GM18909 (cell line): ENCODE results near the gene RERE.
A peak's percentile ranks its signal among the peaks of the same experiment; 100 is the strongest.
"Not testable (repeated sequence)": the region's sequence is repeated elsewhere in the genome, so short reads cannot be mapped to it uniquely, and the experiment has no call there.

Experiments used
- ATAC-seq: cut with Tn5 transposase; IDR thresholded peaks from one replicate; pipeline ENCODE4 v1.9.1; 2021; ENCODE audit warnings: mild to moderate bottlenecking; ENCODE audit not compliant: unreplicated experiment, poor library complexity

Gene RERE

DNA sequence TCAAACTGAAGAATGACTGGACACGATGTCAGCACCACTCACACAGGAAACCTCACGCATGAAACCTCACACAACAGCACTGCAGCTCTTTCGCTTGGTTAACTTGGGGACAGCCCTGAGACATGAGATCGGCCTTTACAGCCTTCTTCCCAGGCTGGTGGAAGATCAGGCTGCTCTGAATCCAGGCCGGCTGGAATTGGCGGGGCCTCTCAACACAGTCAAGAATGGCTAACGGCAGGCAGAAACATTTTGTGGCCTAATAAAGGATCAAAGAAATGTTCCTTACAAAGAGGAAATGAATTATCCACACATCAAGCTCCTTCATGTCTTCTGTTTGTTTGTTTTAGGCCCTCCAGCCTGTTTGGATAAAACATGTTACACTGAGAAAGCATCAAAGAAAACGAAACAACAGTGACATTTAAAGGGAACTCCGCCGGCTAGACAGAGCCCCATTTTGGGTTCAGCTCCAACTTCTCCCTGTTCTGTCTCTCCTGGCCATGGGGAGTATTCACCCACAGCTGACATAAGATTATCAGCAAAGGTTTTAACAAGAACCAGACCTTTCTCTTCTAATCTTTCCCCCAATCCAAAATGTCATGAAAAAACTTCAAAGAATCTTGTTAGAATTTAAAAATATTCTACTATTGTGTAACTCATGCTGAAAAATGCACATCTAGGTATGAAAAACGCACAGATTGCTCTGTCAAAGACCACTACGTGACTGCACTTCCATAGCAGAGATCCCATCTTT, 368.4 kb downstream of the RERE start:
- ATAC-seq: no peak

DNA sequence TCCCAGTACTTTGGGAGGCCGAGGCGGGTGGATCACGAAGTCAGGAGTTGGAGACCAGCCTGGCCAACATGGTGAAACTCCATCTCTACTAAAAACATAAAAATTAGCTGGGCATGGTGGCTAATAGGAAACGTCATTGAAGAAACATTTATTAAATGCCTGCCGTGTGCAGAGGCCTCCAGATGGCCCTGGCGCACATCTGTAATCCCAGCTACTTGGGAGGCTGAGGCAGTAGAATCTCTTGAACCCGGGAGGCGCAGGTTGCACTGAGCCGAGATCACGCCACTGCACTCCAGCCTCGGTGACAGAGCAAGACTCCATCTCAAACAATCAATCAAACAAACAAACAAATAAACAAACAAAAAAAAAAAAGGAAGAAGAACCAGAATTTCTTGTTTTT, 368.9 kb downstream of the RERE start:
- not testable (repeated sequence) for ATAC-seq

GRCh38 chr1:8447616-8448150, 369.8 kb downstream of the RERE start:
- ATAC-seq: no peak

DNA sequence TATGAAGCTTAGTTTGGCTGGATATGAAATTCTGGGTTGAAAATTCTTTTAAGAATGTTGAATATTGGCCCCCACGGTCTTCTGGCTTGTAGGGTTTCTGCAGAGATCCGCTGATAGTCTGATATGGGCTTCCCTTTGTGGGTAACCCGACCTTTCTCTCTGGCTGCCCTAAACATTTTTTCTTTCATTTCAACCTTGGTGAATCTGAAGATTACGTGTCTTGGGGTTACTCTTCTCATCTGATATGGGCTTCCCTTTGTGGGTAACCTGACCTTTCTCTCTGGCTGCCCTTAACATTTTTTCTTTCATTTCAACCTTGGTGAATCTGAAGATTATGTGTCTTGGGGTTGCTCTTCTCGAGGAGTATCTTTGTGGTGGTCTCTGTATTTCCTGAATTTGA, 371.3 kb downstream of the RERE start:
- ATAC-seq: not testable (repeated sequence)

DNA sequence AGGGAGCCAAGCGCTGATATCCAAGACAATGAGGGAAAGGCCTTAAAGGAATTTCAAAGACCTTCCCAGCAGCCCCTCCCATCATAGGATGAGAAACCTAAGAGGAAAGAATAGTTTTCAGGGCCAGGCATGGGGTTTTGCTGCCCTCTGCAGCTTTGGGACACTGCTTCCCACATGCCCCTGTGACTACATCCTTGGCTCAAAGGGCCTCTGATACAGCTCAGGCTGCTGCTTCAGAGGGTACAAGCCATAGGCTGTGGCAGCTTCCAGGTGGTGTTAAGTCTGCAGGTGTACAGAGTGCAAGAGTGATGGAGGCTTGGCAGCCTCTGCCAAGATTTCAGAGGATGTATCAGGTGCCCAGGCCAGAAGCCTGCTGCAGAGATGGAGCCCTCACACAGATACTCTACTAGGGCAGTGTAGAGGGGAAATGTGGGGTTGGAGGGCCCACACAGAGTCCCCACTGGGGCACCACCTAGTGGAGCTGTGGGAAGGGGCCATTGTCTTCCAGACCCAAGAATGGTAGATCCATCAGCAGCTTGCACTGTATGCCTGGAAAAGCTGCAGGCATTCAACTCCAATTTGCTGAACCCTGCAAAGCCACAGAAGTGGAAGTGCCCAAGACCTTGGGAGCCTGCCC, 373.8 kb downstream of the RERE start:
- no peak for ATAC-seq

DNA sequence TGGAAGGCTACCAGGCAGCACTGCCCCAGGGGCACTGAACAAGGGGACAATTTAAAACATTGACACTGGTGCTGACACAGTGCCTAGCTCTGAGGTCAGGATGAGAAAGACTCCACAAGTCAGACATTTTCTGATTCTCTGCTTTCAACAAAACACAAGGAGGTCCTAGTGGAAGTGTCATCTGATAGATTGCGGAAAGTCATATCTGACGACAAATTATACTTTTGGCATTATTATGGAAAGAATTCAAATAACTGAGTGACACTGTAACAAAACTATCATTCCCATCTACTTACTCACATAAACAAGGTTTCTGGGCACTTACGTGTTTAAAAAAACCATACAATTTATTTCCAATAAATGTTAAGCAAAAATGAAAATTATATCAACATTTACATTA, 376.0 kb downstream of the RERE start:
- ATAC-seq: no peak

- ATAC-seq: no peak
These were observed 378.3 kb downstream of the RERE start for GRCh38 chr1:8439015-8439702.

- no peak for ATAC-seq
These were observed 379.0 kb downstream of the RERE start for GRCh38 chr1:8438489-8438888.

DNA sequence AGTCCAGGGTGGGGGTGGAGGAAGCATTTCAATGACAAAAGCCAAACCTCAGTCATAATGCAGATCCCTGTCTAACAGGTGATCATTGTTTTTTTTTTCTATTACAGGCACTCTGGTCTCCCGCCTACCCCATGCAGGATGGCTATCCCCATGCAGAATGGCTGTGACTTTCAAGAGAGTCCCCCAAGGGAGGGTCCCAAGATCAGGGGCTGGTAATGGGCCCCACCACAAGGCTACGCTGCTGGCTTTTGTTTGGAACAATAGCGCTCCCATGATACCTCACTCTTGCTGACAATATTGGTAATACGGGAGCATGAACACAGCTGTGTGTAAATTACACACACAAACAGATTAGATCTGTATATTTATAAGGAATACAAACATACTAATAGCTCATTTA, 380.1 kb downstream of the RERE start:
- no peak for ATAC-seq

DNA sequence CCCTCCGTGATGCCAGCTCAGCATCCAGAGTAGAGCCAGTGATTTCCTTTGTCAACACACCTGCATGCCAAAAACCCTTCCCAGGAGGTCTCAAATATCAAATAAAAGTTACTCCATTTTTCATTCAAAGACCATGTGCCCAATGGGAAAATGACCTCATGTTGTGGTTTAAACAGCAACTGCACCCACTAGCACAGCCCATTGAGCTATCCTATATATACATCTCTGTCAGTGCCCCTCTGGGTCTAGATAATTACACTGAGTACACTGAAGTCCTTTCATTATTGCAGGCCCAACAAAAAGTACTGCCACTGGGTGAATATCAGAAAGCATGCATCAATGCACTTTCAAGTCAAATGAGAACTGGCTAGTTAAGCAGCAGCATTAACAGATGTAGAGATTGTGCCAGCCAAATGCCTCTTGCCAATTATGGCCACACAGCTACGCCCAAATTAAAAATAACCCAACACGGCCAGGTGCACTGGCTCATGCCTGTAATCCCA, 381.8 kb downstream of the RERE start:
- no peak for ATAC-seq

DNA sequence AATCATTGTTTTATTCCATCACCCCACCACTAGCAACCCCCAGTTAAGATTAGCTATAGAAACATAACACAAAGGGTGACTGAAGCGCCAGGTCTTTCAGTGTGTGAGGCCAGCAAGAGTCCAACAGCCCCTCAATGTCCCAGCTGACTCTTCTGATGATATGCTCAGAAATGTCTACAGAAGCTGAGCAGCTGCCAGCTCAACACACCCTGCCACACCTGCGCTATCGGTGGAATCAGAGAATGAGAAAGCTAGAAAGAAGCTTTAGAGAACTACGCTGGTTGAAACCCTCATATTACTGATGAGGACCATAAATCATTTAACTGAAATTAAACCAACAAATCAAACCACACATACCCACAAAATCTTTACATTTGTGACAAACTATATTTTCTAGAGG, 383.3 kb downstream of the RERE start:
- no peak for ATAC-seq

DNA sequence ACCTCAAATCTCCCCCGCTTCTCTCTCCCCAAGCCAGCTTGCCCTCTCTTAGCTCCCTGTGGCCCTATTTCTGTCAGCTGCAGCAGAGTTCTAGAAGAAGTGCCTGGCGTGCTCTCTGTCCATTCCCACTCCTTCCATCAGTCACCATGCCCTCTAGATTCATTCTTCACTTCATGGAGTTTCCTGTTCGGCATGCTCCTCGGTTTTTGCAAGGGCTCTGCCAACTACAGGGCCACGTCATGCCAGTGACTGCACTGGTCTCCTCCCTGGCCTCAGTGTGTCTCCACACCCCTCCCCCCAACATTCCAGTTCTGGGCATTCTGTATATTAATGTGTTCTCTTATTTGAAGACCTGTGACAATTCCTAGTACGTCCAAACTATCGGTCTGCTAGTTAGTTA, 385.7 kb downstream of the RERE start:
- ATAC-seq: no peak

DNA sequence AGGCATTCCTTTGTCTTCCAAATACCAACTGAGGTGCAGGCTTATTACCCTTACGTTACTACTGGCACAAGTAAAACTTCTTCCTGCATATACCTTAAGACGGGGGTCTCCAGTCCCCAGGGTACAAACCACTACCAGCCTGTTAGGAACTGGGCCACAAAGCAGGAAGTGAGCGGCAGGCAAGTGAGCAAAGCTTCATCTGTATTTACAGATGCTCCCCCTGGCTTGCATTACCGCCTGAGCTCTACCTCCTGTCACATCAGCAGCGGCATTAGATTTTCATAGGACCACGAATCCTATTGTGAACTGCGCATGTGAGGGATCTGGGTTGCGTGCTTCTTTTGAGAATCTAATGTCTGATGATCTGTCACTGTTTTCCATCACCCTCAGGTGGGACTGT, 386.4 kb downstream of the RERE start:
- ATAC-seq: no peak

DNA sequence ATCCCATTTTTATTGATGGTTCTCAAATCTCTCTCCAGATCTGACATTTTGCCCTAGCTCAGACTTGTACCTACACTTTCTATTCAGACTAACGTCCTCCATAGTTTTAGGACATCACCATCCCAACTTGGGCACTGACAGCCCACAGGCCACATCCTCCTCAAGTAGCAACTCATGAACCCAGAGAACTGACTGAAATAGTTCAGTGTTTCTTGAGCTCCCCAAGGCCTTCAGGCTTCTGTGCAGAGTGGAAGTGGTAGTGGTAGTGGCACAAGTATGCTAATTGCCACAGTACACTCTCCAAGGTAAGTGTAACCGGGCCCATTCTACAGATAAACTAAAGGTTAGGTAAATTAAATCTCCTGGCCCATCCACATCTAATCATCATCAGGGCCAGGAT, 387.0 kb downstream of the RERE start:
- no peak for ATAC-seq

DNA sequence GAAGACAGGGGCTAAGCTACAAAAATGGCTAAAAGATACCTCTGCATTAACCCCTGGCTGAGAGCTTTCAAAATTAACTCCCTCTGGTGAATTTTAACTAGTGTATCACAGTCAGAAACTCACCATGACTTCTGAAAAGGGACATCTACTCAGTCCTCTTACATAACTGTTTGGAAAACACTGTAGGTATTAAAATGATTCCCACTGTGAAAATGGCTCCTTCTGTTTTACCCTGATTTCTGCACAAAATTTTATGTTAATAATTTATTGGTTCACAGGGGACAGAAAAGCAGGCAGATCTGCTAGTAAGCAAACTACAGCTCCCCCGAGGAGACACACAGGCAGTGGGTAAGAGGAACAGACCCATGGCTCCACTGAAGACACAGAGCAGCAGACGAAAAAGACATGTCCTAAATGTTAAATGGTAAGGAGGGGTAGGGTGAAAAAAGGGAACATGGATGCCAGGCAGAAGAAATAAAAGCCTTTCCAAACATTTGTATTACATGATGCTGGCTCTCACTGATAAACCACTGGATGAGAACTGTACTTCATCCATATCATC, 387.8 kb downstream of the RERE start:
- no peak for ATAC-seq

GRCh38 chr1:8428441-8428840, 389.0 kb downstream of the RERE start:
- no peak for ATAC-seq

- no peak for ATAC-seq
These were observed 389.5 kb downstream of the RERE start for GRCh38 chr1:8427986-8428385.

DNA sequence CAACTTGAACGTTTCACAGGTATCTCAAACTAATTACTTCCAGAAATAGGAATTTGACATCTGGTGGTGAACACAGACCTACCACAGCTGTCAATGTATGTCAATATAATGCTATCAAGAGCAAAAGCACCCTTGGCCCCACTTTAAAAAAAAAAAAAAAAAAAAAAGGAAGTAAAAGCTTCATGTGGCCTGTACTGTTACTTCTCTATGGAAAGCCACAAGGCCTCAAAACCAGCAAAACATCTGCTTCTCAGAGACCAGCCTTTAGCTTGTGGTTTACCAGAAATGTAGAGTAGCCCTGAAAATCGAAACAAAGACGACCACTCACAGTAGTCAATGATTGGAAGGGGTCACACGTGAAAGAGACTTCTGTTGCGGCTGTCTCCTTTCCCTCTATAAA, 389.9 kb downstream of the RERE start:
- peak; percentile 60 for ATAC-seq

- ATAC-seq: no peak
These were observed 390.4 kb downstream of the RERE start for GRCh38 chr1:8426996-8427395.

GRCh38 chr1:8425781-8426161, 391.7 kb downstream of the RERE start:
- no peak for ATAC-seq
